Measurements from ENCODE around the gene PPIP5K2. TPM values are rescaled to one million over a fixed set of nuclear protein-coding genes. Genes with fewer than 3 reads are reported as not detected.
"Not testable (repeated sequence)": the region's sequence is repeated elsewhere in the genome, so short reads cannot be mapped to it uniquely, and the experiment has no call there.

Gene PPIP5K2
- 10 to 100 TPM; 63.5 to 70.6 TPM for total RNA-seq

- Mint-ChIP-seq H3K27me3 (no peaks in the 10 kb centered on the region), H3K36me3 (peaks cover 4% of the 10 kb centered on the region), H3K9me3 (no peaks in the 10 kb centered on the region), H3K4me1 (ENCODE audit: low read depth in 2 of 2) (peaks cover 34 to 48% of the 10 kb centered on the region in 2 donors), H3K4me3 (peak within 1 kb of the TSS; percentile 95), H3K27ac (peak within 1 kb of the TSS; percentile 97 to 99)
- DNase-seq (ENCODE audit: low spot score) (peak; percentile 95), ATAC-seq (peak; percentile 98)
These were observed at the start of gene PPIP5K2, which contains the start of gene GIN1 for GRCh38 chr5:103119765-103120606. Gene PPIP5K2, plus strand, starts transcription at chr5:103120301. Its CDS starts 9,289 bp downstream, at chr5:103129590. Gene GIN1, minus strand, starts transcription at chr5:103120138. Its CDS starts 11,431 bp downstream, at chr5:103108707.

DNA sequence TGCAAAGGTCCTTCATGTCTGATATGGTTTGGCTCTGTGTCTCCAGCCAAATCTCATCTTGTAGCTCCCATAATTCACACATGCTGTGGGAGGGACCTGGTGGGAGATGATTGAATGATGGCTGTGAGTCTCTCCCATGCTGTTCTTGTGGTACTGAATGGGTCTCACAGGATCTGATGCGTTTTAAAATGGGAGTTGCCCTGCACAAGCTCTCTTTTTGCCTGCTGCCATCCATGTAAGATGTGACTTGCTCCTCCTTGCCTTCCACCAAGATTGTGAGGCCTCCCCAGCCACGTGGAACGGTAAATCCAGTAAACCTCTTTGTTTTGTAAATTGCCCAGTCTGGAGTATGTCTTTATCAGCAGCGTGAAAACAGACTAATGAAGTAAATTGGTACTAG lies 46.6 kb upstream of the PPIP5K2 start:
- DNase-seq (ENCODE audit: low spot score); ATAC-seq; H3K4me3 Mint-ChIP-seq; H3K27me3 Mint-ChIP-seq; H3K4me1 Mint-ChIP-seq (ENCODE audit: low read depth in 2 of 2); H3K27ac Mint-ChIP-seq: not testable (repeated sequence)
- H3K36me3 Mint-ChIP-seq: peaks cover 35% of the 10 kb centered on the region
- peaks cover 30% of the 10 kb centered on the region for H3K9me3 Mint-ChIP-seq

DNA sequence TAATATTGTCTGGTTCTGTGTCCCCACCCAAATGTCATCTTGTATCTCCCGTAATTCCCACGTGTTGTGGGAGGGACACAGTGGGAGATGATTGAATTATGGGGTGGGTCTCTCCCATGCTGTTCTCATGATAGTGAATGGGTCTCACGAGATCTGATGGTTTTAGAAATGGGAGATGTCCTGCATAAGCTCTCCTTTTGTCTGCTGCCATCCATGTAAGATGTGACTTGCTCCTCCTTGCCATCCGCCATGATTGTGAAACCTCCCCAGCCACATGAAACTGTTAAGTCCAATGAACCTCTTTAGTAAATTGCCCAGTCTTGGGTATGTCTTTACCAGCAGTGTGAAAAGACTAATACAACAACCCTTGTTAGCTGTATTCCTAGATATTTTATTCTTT lies 44.7 kb upstream of the PPIP5K2 start:
- H3K27ac Mint-ChIP-seq: no peak overlapping the region
- DNase-seq (ENCODE audit: low spot score): no peak
- H3K9me3 Mint-ChIP-seq: peaks cover 35% of the 10 kb centered on the region
- ATAC-seq: no peak
- no peaks in the 10 kb centered on the region for H3K4me1 Mint-ChIP-seq (ENCODE audit: low read depth in 2 of 2)
- peaks cover 42% of the 10 kb centered on the region for H3K36me3 Mint-ChIP-seq
- no peak overlapping the region for H3K4me3 Mint-ChIP-seq
- peaks cover 0 to 2% of the 10 kb centered on the region in 2 donors for H3K27me3 Mint-ChIP-seq

DNA sequence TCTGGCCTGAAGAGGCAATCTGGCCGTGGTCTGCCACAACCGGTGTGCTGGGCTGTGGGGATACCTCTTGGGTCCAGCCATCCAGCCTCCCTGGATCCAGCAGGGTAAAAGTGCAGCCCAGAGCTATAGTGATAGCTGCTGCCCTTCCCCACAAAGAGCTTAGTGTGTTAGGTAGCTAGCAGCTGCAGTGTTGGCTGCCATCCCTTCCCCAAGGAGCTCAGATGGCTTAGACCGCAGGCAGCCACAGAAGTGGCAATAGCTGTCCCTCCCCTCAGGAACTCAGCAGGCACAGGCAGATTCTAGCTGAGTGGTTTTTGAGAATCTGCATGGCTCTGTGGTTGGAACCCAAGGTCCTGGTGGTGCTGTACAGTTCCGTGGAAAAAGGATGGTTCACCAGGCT lies 40.3 kb upstream of the PPIP5K2 start:
- H3K9me3 Mint-ChIP-seq: peaks cover 57% of the 10 kb centered on the region
- ATAC-seq: no peak
- no peaks in the 10 kb centered on the region for H3K27me3 Mint-ChIP-seq
- H3K27ac Mint-ChIP-seq: no peak overlapping the region
- no peaks in the 10 kb centered on the region for H3K4me1 Mint-ChIP-seq (ENCODE audit: low read depth in 2 of 2)
- no peak overlapping the region for H3K4me3 Mint-ChIP-seq
- no peak for DNase-seq (ENCODE audit: low spot score)
- H3K36me3 Mint-ChIP-seq: peaks cover 67% of the 10 kb centered on the region

- H3K4me3 Mint-ChIP-seq: no peak overlapping the region
- DNase-seq (ENCODE audit: low spot score) (no peak), ATAC-seq (no peak)
- no peaks in the 10 kb centered on the region for H3K27me3 Mint-ChIP-seq
- H3K27ac Mint-ChIP-seq: no peak overlapping the region
- peaks cover 47% of the 10 kb centered on the region for H3K36me3 Mint-ChIP-seq
- peaks cover 22% of the 10 kb centered on the region for H3K9me3 Mint-ChIP-seq
- H3K4me1 Mint-ChIP-seq (ENCODE audit: low read depth in 2 of 2): no peaks in the 10 kb centered on the region
These were observed 33.6 kb upstream of the PPIP5K2 start for GRCh38 chr5:103086547-103086946.

DNA sequence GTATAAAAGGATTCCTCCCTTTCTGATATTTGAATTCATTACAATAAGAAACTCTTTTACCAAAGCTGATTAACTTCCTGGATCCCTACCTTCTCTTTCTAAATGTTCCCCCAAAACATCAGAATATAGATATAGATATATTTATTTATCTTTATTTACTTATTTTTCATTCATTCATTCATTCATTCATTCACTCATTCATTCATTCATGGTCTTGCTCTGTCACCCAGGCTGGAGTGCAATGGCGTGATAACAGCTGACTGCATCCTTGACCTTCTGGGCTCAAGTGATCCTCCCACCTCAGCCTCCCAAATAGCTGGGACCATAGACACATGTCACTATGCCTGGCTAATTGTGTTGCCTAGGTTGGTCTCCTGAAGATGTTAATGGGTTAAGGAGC lies 30.8 kb upstream of the PPIP5K2 start:
- H3K36me3 Mint-ChIP-seq: peaks cover 28% of the 10 kb centered on the region
- no peaks in the 10 kb centered on the region for H3K4me1 Mint-ChIP-seq (ENCODE audit: low read depth in 2 of 2)
- no peak overlapping the region for H3K27ac Mint-ChIP-seq
- no peak overlapping the region for H3K4me3 Mint-ChIP-seq
- DNase-seq (ENCODE audit: low spot score): no peak
- H3K27me3 Mint-ChIP-seq: no peaks in the 10 kb centered on the region
- H3K9me3 Mint-ChIP-seq: peaks cover 1% of the 10 kb centered on the region
- ATAC-seq: no peak

DNA sequence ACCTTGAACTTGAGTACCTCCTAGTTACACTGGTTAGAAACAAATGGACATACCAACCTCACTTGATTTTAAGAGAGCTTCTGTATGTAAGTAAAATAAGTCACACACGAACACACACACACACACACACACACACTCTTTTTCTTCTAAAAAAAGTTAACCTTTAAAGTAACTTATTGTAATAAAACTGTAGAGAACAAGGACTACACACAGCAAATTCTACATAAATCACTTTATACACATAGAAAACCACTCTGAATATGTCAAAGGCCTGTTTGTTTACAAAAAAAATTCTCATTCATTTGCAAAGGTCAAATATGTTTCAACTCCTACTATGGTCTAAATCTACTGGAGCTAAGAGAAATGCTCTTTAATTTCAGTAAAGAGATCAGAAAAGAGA lies 29.3 kb upstream of the PPIP5K2 start:
- DNase-seq (ENCODE audit: low spot score) (no peak), ATAC-seq (no peak)
- no peak overlapping the region for H3K4me3 Mint-ChIP-seq
- H3K36me3 Mint-ChIP-seq: peaks cover 15% of the 10 kb centered on the region
- no peak overlapping the region for H3K27ac Mint-ChIP-seq
- H3K4me1 Mint-ChIP-seq (ENCODE audit: low read depth in 2 of 2): no peaks in the 10 kb centered on the region
- H3K9me3 Mint-ChIP-seq: no peaks in the 10 kb centered on the region
- no peaks in the 10 kb centered on the region for H3K27me3 Mint-ChIP-seq

GRCh38 chr5:103092676-103093075 lies 27.4 kb upstream of the PPIP5K2 start:
- Mint-ChIP-seq H3K36me3 (peaks cover 5% of the 10 kb centered on the region), H3K4me1 (ENCODE audit: low read depth in 2 of 2) (no peaks in the 10 kb centered on the region), H3K27ac (no peak overlapping the region), H3K9me3 (no peaks in the 10 kb centered on the region), H3K27me3 (no peaks in the 10 kb centered on the region), H3K4me3 (no peak overlapping the region)
- no peak for DNase-seq (ENCODE audit: low spot score)
- ATAC-seq: no peak

DNA sequence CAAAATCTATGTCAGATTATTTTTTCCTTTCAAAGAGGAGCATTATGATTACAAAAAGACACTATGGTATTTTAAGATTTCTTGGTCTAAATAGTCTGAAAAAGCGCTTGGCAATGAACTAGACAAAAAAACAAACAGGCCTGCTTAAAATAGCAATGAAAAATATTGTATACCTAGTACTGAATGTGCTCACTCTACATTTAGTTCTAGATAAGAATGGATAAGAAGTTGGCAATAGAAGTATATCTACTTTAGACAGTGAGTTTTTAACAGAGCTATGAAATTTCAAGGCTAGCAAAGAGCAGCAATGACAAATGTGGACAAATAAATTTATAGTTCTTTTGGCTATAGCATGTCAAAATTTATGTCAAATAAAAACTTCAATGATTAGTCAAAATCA lies 26.4 kb upstream of the PPIP5K2 start:
- Mint-ChIP-seq H3K4me3 (no peak overlapping the region), H3K9me3 (no peaks in the 10 kb centered on the region), H3K36me3 (peaks cover 5% of the 10 kb centered on the region), H3K27me3 (no peaks in the 10 kb centered on the region), H3K4me1 (ENCODE audit: low read depth in 2 of 2) (no peaks in the 10 kb centered on the region), H3K27ac (no peak overlapping the region)
- DNase-seq (ENCODE audit: low spot score) (no peak), ATAC-seq (no peak)

DNA sequence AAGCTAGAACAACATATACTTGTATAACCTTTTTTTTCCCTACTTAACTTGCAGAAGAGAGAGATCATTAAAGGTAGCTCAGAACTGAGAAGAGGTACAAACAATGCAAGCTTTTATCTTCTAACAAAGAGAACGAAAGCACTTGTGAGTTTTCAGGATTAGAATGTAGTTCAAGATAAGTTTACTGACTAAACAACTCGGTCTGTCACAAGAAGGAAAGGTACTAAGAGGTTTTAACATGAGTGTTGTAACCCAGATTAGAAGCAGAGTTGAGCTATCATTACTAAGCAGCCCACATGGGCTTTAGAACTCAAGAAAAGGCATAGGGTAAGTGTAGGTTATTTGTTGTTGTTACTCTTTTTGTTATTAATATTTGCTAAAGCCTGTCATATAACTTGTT lies 25.4 kb upstream of the PPIP5K2 start:
- Mint-ChIP-seq H3K27ac (no peak overlapping the region), H3K27me3 (no peaks in the 10 kb centered on the region), H3K4me3 (no peak overlapping the region), H3K4me1 (ENCODE audit: low read depth in 2 of 2) (no peaks in the 10 kb centered on the region), H3K9me3 (no peaks in the 10 kb centered on the region), H3K36me3 (peaks cover 5% of the 10 kb centered on the region)
- ATAC-seq: no peak
- no peak for DNase-seq (ENCODE audit: low spot score)

DNA sequence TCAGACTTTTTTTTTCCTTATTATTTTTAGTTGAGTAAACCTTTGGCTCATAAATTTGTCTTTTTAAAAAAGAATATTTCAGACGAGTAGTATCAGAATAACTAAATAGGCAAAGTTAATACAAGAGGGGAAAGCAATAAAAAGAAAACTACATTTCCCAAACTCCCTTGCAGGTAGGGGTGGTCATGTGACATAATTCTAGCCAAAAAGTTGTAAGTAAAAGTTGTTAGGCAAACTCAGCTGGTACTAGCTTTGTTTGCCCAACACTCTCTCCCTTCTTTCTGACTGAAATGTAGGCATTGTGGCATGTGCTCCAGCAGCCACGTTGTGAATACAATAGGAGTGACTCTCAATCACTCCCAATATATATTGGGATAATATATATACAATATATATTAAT lies 21.1 kb upstream of the PPIP5K2 start:
- Mint-ChIP-seq H3K36me3 (peaks cover 6% of the 10 kb centered on the region), H3K9me3 (no peaks in the 10 kb centered on the region), H3K4me3 (no peak overlapping the region), H3K27ac (no peak overlapping the region), H3K27me3 (no peaks in the 10 kb centered on the region), H3K4me1 (ENCODE audit: low read depth in 2 of 2) (peaks cover 0 to 3% of the 10 kb centered on the region in 2 donors)
- ATAC-seq: no peak
- no peak for DNase-seq (ENCODE audit: low spot score)

DNA sequence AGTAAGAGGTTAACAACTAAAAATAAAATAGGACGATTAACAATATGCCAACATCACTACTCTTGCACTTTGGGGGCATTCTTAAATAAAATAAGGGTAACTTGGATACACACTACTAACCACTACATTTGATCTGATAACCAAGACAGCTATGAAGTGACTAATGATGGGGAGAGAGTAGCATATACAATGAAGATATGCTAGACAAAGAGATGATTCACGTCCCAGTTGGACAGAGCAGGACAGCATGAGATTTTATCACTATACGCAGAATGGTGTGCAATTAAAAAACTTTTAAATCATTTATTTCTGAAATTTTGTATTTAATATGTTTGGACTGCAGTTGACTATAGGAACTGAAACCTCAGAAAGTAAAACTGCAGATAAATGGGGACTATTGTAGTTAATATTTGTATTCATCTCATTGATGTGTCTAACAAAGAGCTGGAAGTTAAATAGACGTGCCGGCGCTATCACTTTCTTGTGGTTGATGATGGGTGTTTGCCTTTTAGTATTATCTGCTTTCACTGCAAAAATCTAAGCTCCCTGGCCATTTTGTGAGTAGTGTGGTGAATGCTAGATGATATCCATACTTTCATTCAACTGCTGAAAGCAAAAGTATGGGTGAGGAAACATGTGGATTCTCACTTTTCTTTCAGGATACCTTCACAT lies 18.9 kb upstream of the PPIP5K2 start:
- no peak for DNase-seq (ENCODE audit: low spot score)
- H3K36me3 Mint-ChIP-seq: peaks cover 6% of the 10 kb centered on the region
- H3K9me3 Mint-ChIP-seq: no peaks in the 10 kb centered on the region
- no peaks in the 10 kb centered on the region for H3K27me3 Mint-ChIP-seq
- peak in 1 of 2 donors; percentile 62 for ATAC-seq
- H3K4me3 Mint-ChIP-seq: no peak overlapping the region
- H3K27ac Mint-ChIP-seq: no peak overlapping the region
- peaks cover 0 to 3% of the 10 kb centered on the region in 2 donors for H3K4me1 Mint-ChIP-seq (ENCODE audit: low read depth in 2 of 2)

DNA sequence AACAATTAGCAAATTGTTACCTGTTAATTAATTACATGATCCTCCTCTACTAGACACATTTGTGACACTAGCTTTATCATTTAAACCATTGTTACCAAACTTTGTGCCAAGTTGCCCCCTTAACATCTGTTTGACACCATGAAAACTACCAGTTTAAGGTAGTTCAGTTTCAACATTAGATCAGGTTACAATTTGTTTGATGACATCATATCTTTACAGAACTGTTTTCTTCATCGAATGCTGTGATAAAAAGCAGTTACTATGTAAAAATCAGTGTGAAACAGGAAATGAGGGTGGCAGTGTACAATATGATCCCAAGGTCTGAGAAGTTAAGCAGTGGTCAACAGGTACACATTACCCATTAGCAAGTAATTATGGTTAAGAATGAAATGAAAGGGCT lies 17.9 kb upstream of the PPIP5K2 start:
- DNase-seq (ENCODE audit: low spot score): no peak
- peaks cover 0 to 3% of the 10 kb centered on the region in 2 donors for H3K4me1 Mint-ChIP-seq (ENCODE audit: low read depth in 2 of 2)

DNA sequence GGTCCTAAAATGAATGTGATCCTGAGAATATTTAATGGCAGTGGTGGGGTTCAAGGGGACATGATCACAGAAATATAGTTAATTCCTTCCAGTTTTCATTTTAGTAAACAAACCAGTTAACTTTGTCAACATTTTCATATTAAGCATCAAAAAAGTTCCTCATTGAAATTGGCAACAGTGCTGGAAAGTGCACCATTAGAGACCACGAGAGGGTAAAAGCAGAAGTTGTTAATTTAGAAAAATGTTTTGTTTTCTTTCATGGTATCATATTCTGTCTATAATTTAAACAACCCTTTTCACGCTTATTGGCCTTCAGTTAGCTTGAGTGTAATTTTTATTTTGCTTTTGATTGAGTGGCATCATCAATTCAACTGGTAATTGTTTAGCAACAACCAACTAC lies 12.0 kb upstream of the PPIP5K2 start:
- Mint-ChIP-seq H3K27me3 (no peaks in the 10 kb centered on the region), H3K9me3 (peaks cover 4% of the 10 kb centered on the region), H3K36me3 (peaks cover 5% of the 10 kb centered on the region), H3K27ac (no peak overlapping the region), H3K4me1 (ENCODE audit: low read depth in 2 of 2) (peaks cover 20 to 23% of the 10 kb centered on the region in 2 donors), H3K4me3 (no peak overlapping the region)
- no peak for ATAC-seq
- no peak for DNase-seq (ENCODE audit: low spot score)

More for the DNA sequence above, 17.9 kb upstream of the PPIP5K2 start:
- no peak for ATAC-seq
- H3K27me3 Mint-ChIP-seq: no peaks in the 10 kb centered on the region
- no peaks in the 10 kb centered on the region for H3K9me3 Mint-ChIP-seq
- no peak overlapping the region for H3K27ac Mint-ChIP-seq
- H3K36me3 Mint-ChIP-seq: peaks cover 6% of the 10 kb centered on the region
- no peak overlapping the region for H3K4me3 Mint-ChIP-seq
